GM19438 (cell line): Measurements from ENCODE around the gene ABHD10.
A peak's percentile ranks its signal among the peaks of the same experiment; 100 is the strongest.

Experiments used
- ATAC-seq: cut with Tn5 transposase; IDR thresholded peaks from one replicate; pipeline ENCODE4 v1.9.1; 2021; ENCODE audit warnings: low read depth; ENCODE audit not compliant: unreplicated experiment

ABHD10 gene

DNA sequence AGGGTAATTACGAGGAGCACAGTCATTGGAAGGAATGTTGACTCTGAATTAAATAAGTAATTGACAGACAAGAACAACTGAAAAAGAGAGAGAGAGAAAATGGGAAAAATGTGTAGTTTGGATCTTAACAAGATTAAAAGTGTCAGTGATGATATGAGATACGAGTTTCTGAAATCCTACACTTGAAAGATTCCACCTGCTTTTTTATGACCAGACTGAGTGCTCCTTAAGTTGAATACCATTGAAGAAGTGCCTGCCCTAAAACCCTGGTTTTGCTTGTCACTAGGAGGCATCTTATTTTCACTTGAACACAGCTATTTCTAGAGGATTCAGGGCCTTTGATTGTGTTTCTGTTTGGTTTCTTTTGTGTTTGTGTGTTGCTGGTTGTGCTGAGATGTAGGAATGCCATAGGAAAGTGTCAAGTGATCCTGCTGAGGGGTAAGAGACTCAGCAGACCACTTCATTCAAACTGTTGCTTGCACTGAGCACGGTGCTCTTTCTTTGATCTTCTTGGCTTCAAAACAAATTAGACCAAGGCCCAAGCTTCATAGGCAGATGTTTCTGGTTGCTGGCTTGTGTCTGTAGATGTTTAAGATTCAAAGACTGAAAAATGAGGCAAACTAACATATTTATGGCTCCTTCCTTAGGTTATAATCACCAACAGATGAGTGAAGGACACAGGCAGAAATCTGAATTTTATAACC lies 17.2 kb upstream of the ABHD10 start:
- ATAC-seq = no peak

DNA sequence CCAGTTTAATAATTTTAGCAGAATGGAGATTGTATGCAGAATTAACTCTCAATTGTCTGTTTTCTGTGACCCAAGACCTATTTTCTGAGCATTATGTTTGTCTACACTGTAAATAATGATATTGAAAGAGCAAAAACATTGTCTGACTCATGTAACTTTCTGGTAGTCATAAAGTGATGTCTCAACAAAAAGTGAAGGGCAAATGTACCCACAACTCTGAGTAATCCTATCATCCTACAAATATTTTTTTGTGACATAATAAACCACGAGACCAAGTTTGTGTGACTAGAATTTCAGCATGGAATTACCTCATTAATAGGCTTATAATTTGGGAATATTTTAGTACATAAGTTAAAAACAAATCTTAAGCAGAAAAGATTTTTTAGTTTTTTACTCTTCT lies 15.4 kb upstream of the ABHD10 start:
- no peak for ATAC-seq

- no peak for ATAC-seq
These were observed 13.3 kb upstream of the ABHD10 start for GRCh38 chr3:111965484-111965883.

DNA sequence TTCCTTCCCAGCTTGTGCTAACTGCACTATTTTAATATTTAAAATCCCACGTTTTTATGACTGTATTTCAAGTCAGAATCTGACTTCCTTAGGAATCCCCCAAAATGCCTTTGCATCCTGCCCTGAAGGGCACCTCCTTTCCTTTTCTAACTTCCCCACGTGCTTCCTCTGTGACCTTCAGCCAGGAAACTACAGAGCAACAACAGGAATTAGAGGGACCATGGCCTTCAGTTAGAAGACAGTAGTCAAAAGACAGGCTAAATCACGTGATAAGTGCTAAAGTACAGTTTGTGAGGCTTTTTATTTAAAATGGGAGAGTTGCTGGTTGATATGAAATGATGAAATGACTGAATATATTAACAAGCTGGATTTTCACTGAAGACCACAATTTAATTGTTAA lies 11.8 kb upstream of the ABHD10 start:
- ATAC-seq = no peak

DNA sequence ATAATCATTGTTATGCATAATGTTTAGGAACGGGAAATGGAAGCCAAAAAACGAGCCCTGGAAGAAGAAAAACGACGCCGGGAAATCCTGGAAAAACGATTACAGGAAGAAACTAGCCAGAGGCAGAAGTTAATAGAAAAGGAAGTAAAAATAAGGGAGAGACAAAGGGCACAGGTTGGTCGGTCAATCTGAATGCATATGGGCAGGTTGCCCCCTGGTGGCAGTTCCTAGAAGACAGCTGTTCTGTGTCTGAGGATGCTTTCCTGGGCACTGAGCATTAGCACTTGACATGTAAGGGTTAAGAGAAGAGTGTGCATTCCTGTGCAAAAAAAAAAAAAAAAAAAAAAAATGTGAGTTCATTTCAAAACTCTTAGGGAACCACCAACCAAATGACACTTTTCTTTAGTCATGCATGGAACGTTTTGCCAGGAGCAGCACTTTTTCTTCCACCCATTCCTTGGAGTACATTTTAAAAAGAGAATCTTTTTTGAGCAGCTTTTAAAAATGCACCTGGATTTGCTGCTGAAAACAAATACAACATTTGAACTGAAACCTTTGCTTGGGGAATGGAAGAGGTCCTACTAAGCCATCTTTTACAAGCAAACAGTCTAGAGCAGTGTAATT lies 11.1 kb upstream of the ABHD10 start:
- ATAC-seq = peak; percentile 93

GRCh38 chr3:111968319-111969054 lies 10.3 kb upstream of the ABHD10 start:
- ATAC-seq = no peak

DNA sequence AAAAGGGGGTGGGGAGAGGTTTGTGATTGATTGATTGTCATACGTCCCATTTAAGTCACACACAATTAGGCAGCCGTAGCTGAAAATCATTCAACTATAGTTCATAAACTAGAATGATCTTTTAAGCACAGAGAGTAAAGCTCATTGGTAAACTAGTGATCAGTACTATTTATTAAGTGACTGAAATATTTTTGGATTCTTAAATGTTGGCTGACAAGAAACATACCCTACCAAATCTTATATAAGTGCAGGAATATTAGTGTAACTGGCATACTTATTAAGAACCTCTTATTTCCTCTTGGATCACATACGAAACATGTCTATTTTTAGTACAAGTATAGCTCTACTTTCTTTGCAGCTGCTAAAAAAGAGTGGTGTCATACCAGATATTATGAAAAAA lies 8.4 kb upstream of the ABHD10 start:
- ATAC-seq = no peak

GRCh38 chr3:111971533-111972130 lies 7.2 kb upstream of the ABHD10 start:
- ATAC-seq = no peak

DNA sequence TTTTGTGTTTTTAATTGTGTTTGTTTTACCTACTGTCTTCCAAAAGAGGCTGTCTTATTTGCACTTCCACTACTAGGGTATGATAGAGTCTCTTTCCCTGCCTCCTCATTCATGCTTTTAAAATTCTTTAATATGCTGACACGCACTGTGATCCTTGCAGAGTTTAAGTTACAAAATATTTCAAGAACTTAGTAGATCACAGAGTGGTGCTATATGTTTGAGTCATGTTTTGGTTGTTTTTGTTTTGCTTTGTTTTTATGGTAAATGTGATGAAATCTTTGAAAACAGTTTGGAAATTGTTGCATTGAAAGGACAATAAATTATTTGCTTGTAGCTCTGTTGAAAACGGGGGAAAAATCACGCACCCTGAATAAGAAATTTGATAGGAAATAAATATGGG lies 5.9 kb upstream of the ABHD10 start:
- ATAC-seq = no peak

GRCh38 chr3:111975131-111975530 lies 3.7 kb upstream of the ABHD10 start:
- ATAC-seq = no peak

DNA sequence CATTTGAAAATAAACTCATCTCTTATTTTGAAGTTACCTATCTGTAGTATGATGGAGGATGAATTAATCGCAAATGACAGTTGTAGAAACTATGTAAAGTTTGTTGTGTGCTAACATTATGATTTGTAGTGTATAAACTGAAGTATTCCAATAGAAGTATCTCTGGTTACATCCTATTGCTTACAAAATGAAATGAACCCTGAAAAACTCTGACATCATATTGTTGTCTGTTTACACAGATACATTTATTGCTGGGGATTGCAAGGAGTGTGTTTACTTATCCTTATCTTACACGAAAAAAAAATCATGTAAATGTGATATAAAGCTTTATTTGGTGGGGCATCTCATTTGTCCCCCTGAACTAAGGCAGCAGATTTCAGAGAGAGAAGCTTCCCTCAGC lies 2.6 kb upstream of the ABHD10 start:
- ATAC-seq = no peak

- peak; percentile 35 for ATAC-seq
These were observed 710 bp downstream of the ABHD10 start for GRCh38 chr3:111979434-111980038.

- no peak for ATAC-seq
These were observed 2.1 kb downstream of the ABHD10 start for GRCh38 chr3:111980716-111981456.

- no peak for ATAC-seq
These were observed 2.6 kb downstream of the ABHD10 start for GRCh38 chr3:111981457-111981763.

DNA sequence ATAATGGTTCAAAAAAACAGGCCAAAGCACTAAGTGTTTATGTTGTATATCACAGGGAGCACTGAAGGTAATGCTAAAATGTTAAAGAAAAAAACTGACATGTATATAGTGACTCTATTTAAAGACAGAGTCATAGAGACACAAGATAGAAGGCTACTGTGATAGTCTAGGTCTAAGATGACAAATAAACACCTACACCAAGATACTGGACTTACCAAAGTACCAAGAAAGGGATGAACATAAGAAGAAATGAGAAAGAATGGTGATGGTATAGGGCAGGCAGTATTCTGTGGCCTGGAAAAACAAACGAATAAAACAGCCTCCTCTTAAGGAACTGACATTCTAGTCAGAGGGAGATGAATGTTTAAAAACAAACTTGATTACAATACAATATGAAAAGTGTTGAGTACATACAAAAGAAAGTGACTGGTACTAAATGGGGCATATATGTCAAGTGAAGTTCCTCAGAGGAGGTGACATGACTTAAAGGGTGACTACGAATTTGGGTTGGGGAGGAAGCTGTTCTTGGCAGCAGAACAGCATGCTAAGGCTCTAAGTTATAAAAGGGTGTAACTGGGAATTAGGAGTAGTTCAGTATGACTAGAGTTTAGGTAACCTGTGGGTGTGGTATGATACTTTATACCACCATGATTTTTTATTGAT lies 5.9 kb downstream of the ABHD10 start:
- no peak for ATAC-seq

GRCh38 chr3:111986800-111987199 lies 8.0 kb downstream of the ABHD10 start:
- no peak for ATAC-seq

DNA sequence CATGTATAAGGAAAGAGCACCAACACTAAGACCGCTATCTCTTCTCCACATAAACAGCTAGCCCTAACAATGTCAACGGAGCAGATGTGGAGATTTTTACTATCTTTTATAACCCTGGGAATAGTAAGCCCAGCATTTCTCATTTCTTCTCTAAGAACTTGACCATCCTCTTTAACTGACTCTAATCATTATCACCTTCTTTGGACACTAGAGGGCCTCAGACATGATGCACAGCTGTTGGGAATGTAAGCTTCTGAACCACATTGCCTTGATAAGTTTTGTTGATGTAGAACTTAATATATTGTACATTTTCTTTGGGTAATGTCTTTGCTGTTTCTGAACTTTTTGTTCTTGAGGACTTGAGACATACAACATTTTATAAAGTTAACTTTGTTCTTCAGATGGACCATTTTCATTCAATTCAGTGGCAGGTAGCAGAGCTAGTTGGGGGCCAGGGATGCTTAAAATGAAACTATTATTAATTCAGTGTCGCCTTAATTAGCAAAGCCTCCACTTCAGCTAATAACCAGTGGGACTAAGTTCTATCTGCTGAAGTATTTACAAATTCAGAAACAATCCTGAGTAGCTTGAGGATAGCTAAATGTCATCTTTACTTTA lies 10.3 kb downstream of the ABHD10 start:
- ATAC-seq = peak; percentile 85

DNA sequence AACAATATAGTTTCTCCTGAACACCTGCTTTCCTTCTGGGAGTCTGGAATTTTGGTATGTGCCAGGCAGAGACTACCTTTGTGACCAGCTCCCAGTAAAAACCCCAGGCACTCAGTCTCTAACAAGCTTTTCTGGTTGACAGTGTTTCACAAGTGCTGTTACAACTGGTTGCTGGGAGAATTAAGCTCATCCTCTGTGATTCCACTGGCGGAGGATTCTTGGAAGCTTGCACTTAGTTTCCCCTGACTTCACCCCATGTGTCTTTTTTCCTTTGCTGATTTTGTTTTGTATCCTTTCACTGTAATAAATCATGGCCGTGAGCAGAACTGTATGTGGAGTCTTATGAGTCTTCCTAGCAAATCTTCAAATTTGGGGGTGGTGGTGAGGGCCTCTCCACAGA lies 14.2 kb downstream of the ABHD10 start:
- no peak for ATAC-seq

GRCh38 chr3:111998636-111999483 lies 20.0 kb downstream of the ABHD10 start, which contains the start of gene TAGLN3:
Gene TAGLN3, plus strand, starts transcription at chr3:111998922. Its CDS starts 501 bp downstream, at chr3:111999423.
- ATAC-seq = peak; percentile 67
